ENCODE measurements around the gene NDRG4.

NDRG4 gene

GRCh38 chr16:58499615-58500351 lies at the start of gene NDRG4:
Gene NDRG4 (plus strand): TSS chr16:58500143. CDS start chr16:58500249, 106 bp downstream.
- peak; percentile 95 to 98 for DNase-seq

- no peak for DNase-seq
Observed at GRCh38 chr16:58450590-58450989, 49.4 kb upstream of the NDRG4 start.

- peak in 1 of 2 experiments; percentile 3 for DNase-seq
Observed at GRCh38 chr16:58451265-58451689, 48.7 kb upstream of the NDRG4 start.

GRCh38 chr16:58451945-58452401 lies 48.0 kb upstream of the NDRG4 start:
- DNase-seq, result no peak

- DNase-seq, result no peak
Observed at GRCh38 chr16:58452640-58453039, 47.3 kb upstream of the NDRG4 start.

GRCh38 chr16:58454178-58454577 lies 45.8 kb upstream of the NDRG4 start:
- no peak for DNase-seq

GRCh38 chr16:58454856-58455255 lies 45.1 kb upstream of the NDRG4 start:
- DNase-seq, result no peak

- no peak for DNase-seq
Observed at GRCh38 chr16:58455750-58456149, 44.2 kb upstream of the NDRG4 start.

GRCh38 chr16:58456193-58456592 lies 43.8 kb upstream of the NDRG4 start:
- no peak for DNase-seq

GRCh38 chr16:58458606-58459343 lies 41.2 kb upstream of the NDRG4 start:
- no peak for DNase-seq

GRCh38 chr16:58459344-58460218 lies 40.4 kb upstream of the NDRG4 start:
- no peak for DNase-seq

GRCh38 chr16:58460219-58460610 lies 39.7 kb upstream of the NDRG4 start:
- no peak for DNase-seq

- DNase-seq, result peak in 1 of 2 experiments; percentile 41
Observed at GRCh38 chr16:58461056-58461455, 38.9 kb upstream of the NDRG4 start.

- no peak for DNase-seq
Observed at GRCh38 chr16:58461640-58462039, 38.3 kb upstream of the NDRG4 start.

- DNase-seq, result no peak
Observed at GRCh38 chr16:58462089-58462488, 37.9 kb upstream of the NDRG4 start.

- no peak for DNase-seq
Observed at GRCh38 chr16:58462499-58462996, 37.4 kb upstream of the NDRG4 start.

GRCh38 chr16:58462997-58463941 lies 36.7 kb upstream of the NDRG4 start:
- peak in 1 of 2 experiments; percentile 43 for DNase-seq

- peak in 1 of 2 experiments; percentile 31 for DNase-seq
Observed at GRCh38 chr16:58464047-58464915, 35.7 kb upstream of the NDRG4 start.

- DNase-seq, result peak in 1 of 2 experiments; percentile 31
Observed at GRCh38 chr16:58464916-58465731, 34.8 kb upstream of the NDRG4 start.

GRCh38 chr16:58465817-58466216 lies 34.1 kb upstream of the NDRG4 start:
- no peak for DNase-seq

Measured in NCI-H524 (cell line).